WTC11 (cell line): ENCODE measurements around the gene DNASE1L3. TPM values are rescaled to one million over a fixed set of nuclear protein-coding genes. Genes with fewer than 3 reads are reported as not detected.

ENCODE experiments used
- ATAC-seq: fragments of 200-7000 bp; cut with Tn5 transposase; 2 replicates; pipeline ENCODE4 v1.10.0; 2021; ENCODE audit warnings: mild to moderate bottlenecking, moderate library complexity
- CTCF ChIA-PET: fragments of 300-600 bp; sonication (Branson Sonifier 250); formaldehyde crosslinking; loops from one replicate; lab custom pipeline; 2021; ENCODE audit warnings: antibody characterized with exemption; lab: Charles Lee
- POLR2A ChIA-PET: fragments of 350-600 bp; sonication (Branson Sonifier 250); formaldehyde crosslinking; loops from one replicate; lab custom pipeline; 2021; ENCODE audit warnings: antibody characterized with exemption; lab: Charles Lee
- DNase-seq: peaks from one replicate; pipeline ENCODE4 v3.0.0; 2021; ENCODE audit warnings: low spot score
- H3K27ac Mint-ChIP-seq: 2 replicates; pipeline ENCODE4 v1.8.0; 2021; ENCODE audit warnings: mixed read lengths
- H3K27me3 Mint-ChIP-seq: 2 replicates; pipeline ENCODE4 v1.8.0; 2021; ENCODE audit warnings: low read depth, mild to moderate bottlenecking, moderate library complexity, mixed read lengths
- H3K36me3 Mint-ChIP-seq: 2 replicates; pipeline ENCODE4 v1.8.0; 2021; ENCODE audit warnings: mixed read lengths
- H3K4me1 Mint-ChIP-seq: 2 replicates; pipeline ENCODE4 v1.8.0; 2022; ENCODE audit warnings: mixed read lengths
- H3K4me3 Mint-ChIP-seq: 2 replicates; pipeline ENCODE4 v1.8.0; 2021; ENCODE audit warnings: mild to moderate bottlenecking, moderate library complexity, mixed read lengths
- H3K9me3 Mint-ChIP-seq: 2 replicates; pipeline ENCODE4 v1.8.0; 2021; ENCODE audit warnings: mixed read lengths
- AFF4 ChIP-seq: sonication (generic); formaldehyde crosslinking; IDR thresholded peaks from 2 replicates; pipeline ENCODE4 v1.8.1; 2023; ENCODE audit warnings: mild to moderate bottlenecking, missing genetic modification reagents, borderline replicate concordance
- CTCF ChIP-seq: fragments of 200-600 bp; IDR thresholded peaks from 2 replicates; pipeline ENCODE4 v1.8.0; 2022; ENCODE audit warnings: antibody characterized with exemption
- EMX1 ChIP-seq: fragments of 250-450 bp; sonication (Bioruptor Pico); IDR thresholded peaks from 2 replicates; pipeline ENCODE4 v1.8.0; 2021; ENCODE audit warnings: mild to moderate bottlenecking
- JAZF1 ChIP-seq: fragments of 250-450 bp; sonication (Bioruptor Pico); IDR thresholded peaks from 2 replicates; pipeline ENCODE4 v1.9.0; 2021; ENCODE audit warnings: moderate library complexity, mild to moderate bottlenecking, inconsistent platforms
- JUN ChIP-seq: sonication (generic); formaldehyde crosslinking; IDR thresholded peaks from 2 replicates; pipeline ENCODE4 v1.8.0; 2023; ENCODE audit warnings: mild to moderate bottlenecking, missing genetic modification reagents
- MAX ChIP-seq: sonication (generic); formaldehyde crosslinking; IDR thresholded peaks from 2 replicates; pipeline ENCODE4 v1.8.0; 2022; ENCODE audit warnings: mild to moderate bottlenecking, missing genetic modification reagents
- NR2C2 ChIP-seq: sonication (generic); formaldehyde crosslinking; IDR thresholded peaks from 2 replicates; pipeline ENCODE4 v1.8.0; 2022; ENCODE audit warnings: mild to moderate bottlenecking, missing genetic modification reagents
- SMAD3 ChIP-seq: sonication (generic); formaldehyde crosslinking; IDR thresholded peaks from 2 replicates; pipeline ENCODE4 v1.8.0; 2022; ENCODE audit warnings: missing genetic modification reagents, mild to moderate bottlenecking, borderline replicate concordance
- SP1 ChIP-seq: sonication (generic); formaldehyde crosslinking; conservative IDR thresholded peaks from 2 replicates; pipeline ENCODE4 v1.8.1; 2022; ENCODE audit warnings: missing genetic modification reagents
- TP53 ChIP-seq: sonication (generic); formaldehyde crosslinking; IDR thresholded peaks from 2 replicates; pipeline ENCODE4 v1.8.1; 2023; ENCODE audit warnings: mild to moderate bottlenecking, missing genetic modification reagents
- ZNF121 ChIP-seq: sonication (generic); formaldehyde crosslinking; IDR thresholded peaks from 2 replicates; pipeline ENCODE4 v1.8.0; 2023; ENCODE audit warnings: missing genetic modification reagents
- ZNF317 ChIP-seq: sonication (generic); formaldehyde crosslinking; IDR thresholded peaks from 2 replicates; pipeline ENCODE4 v1.8.1; 2023; ENCODE audit warnings: low read depth, mild to moderate bottlenecking, moderate library complexity, missing genetic modification reagents, borderline replicate concordance
- ZNF512 ChIP-seq: sonication (generic); formaldehyde crosslinking; IDR thresholded peaks from 2 replicates; pipeline ENCODE4 v1.8.1; 2022; ENCODE audit warnings: missing genetic modification reagents, borderline replicate concordance
- total RNA-seq: library from RNA; stranded (reverse); gene quantifications from 3 replicates; pipeline ENCODE4 v1.2.3, GENCODE V29; 2021
- TF ChIP-seq, protein P1 (sequence below): sonication (generic); formaldehyde crosslinking; IDR thresholded peaks from 2 replicates; pipeline ENCODE4 v1.8.1; 2023; ENCODE audit warnings: mild to moderate bottlenecking, missing genetic modification reagents, moderate library complexity
- TF ChIP-seq, protein P2 (sequence below): sonication (generic); formaldehyde crosslinking; IDR thresholded peaks from 2 replicates; pipeline ENCODE4 v1.8.0; 2022; ENCODE audit warnings: mild to moderate bottlenecking, missing genetic modification reagents
- TF ChIP-seq, protein P3 (sequence below): fragments of 250-450 bp; sonication (Bioruptor Pico); conservative IDR thresholded peaks from 2 replicates; pipeline ENCODE4 v1.9.0; 2021; ENCODE audit warnings: mild to moderate bottlenecking
- TF ChIP-seq, protein P4 (sequence below): sonication (generic); formaldehyde crosslinking; IDR thresholded peaks from 2 replicates; pipeline ENCODE4 v1.8.1; 2023; ENCODE audit warnings: mild to moderate bottlenecking, missing genetic modification reagents, moderate library complexity

The DNASE1L3 gene
- total RNA-seq, 1 experiment from 2014 or later: not detected

DNA sequence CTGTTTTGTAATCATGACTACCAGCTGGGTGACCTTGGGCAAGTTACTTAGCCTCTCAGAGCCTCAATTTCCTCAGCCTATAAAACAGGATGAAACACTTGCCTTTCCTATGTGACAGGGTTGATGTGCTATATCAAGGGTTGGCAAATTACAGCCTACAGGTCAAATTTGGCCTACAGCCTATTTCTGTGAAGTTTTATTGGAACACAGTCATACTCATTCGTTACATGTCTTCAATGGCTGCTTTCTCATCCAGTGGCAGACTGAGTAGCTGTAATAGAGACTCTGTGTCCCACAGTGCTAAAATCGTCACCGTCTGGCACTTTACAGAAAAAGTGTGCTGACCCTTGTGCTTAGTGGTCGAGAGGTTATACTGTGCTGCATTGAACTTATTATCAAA, 43.4 kb upstream of the DNASE1L3 start:
- peaks cover 6% of the 10 kb centered on the region for H3K4me1 Mint-ChIP-seq
- H3K9me3 Mint-ChIP-seq: no peaks in the 10 kb centered on the region
- no peak overlapping the region for H3K27ac Mint-ChIP-seq
- H3K36me3 Mint-ChIP-seq: no peaks in the 10 kb centered on the region
- ChIA-PET POLR2A (no interaction called here), CTCF (interaction anchor here (0.8 to 1.8 kb wide), 3 partner anchors 52 to 77 kb away, joined by 3 to 6 read pairs (median 4); partner anchors contain the start of genes HTD2 and RPP14)
- TF ChIP-seq, protein P1, sequence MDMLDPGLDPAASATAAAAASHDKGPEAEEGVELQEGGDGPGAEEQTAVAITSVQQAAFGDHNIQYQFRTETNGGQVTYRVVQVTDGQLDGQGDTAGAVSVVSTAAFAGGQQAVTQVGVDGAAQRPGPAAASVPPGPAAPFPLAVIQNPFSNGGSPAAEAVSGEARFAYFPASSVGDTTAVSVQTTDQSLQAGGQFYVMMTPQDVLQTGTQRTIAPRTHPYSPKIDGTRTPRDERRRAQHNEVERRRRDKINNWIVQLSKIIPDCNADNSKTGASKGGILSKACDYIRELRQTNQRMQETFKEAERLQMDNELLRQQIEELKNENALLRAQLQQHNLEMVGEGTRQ (CRISPR knock-in tag): no peak
- TF ChIP-seq ZNF512 (CRISPR knock-in tag) (no peak), CTCF (no peak), SP1 (CRISPR knock-in tag) (no peak), ZNF317 (CRISPR knock-in tag) (no peak), TP53 (CRISPR knock-in tag) (no peak), SMAD3 (no peak), AFF4 (no peak), MAX (CRISPR knock-in tag) (no peak), JAZF1 (CRISPR knock-in tag) (no peak), ZNF121 (CRISPR knock-in tag) (no peak), EMX1 (CRISPR knock-in tag) (no peak), NR2C2 (no peak), JUN (CRISPR knock-in tag) (no peak)
- TF ChIP-seq, protein P2, sequence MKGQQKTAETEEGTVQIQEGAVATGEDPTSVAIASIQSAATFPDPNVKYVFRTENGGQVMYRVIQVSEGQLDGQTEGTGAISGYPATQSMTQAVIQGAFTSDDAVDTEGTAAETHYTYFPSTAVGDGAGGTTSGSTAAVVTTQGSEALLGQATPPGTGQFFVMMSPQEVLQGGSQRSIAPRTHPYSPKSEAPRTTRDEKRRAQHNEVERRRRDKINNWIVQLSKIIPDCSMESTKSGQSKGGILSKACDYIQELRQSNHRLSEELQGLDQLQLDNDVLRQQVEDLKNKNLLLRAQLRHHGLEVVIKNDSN (CRISPR knock-in tag): no peak
- TF ChIP-seq, protein P3, sequence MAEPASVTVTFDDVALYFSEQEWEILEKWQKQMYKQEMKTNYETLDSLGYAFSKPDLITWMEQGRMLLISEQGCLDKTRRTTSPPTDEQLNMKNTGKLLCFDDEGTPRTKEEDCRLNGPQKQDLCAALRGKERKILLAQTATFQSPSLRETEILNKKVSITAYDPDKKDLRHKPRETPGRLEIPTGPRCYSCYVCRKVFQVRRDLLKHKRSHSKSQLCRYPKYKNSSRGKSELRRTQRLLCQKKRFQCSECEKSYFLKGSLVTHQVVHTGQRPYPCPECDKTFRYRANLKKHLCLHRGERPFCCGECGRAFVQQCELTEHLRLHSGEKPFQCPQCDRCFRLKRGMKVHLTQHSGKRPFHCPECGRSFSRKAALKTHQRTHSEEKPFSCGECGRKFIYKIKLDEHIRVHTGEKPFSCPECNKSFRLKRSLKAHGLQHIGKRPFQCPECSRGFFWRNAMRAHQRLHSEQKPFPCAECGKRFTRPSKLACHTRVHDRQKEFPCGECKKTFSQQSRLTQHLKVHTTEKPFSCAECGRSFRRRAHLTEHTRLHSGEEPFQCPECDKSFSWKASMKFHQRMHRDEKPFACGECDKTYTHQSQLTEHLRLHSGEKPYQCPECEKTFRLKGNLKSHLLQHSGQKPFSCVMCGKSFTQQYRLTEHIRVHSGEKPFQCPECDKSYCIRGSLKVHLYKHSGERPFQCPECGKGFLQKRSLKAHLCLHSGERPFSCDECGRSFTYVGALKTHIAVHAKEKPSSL (CRISPR knock-in tag): no peak
- TF ChIP-seq, protein P4, sequence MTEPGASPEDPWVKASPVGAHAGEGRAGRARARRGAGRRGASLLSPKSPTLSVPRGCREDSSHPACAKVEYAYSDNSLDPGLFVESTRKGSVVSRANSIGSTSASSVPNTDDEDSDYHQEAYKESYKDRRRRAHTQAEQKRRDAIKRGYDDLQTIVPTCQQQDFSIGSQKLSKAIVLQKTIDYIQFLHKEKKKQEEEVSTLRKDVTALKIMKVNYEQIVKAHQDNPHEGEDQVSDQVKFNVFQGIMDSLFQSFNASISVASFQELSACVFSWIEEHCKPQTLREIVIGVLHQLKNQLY (CRISPR knock-in tag): no peak
- H3K4me3 Mint-ChIP-seq: no peak overlapping the region
- no peak for DNase-seq
- H3K27me3 Mint-ChIP-seq: no peaks in the 10 kb centered on the region
- ATAC-seq: no peak
